HCT116 (cell line): ENCODE results near the gene MED15. TPM values are rescaled to one million over a fixed set of nuclear protein-coding genes. Genes with fewer than 3 reads are reported as not detected.

Source experiments
- ATAC-seq: fragments of 200-7000 bp; cut with Tn5 transposase; 2 replicates; pipeline ENCODE4 v1.9.1; 2020; ENCODE audit warnings: mild to moderate bottlenecking, moderate library complexity
- BruUV-seq: library from RNA; stranded (reverse); fragments of 400-500 nt; replicated peaks from 2 replicates; lab custom pipeline; 2021; lab: Mats Ljungman, UMichigan
- CTCF ChIA-PET: fragments of 300-600 bp; sonication (Branson Sonifier 250); formaldehyde crosslinking; loops from one replicate; lab custom pipeline; 2021; ENCODE audit warnings: antibody characterized with exemption; lab: Charles Lee
- POLR2A ChIA-PET: fragments of 300-600, 350-600 bp; sonication (Branson Sonifier 250); formaldehyde crosslinking; loops from one replicate; lab custom pipeline; 2021; ENCODE audit warnings: antibody characterized with exemption; lab: Charles Lee
- RAD21 ChIA-PET, 2 experiments: fragments of 300-600 bp; sonication (Branson Sonifier 250); formaldehyde crosslinking; loops; one replicate each; lab custom pipeline; 2023; ENCODE audit warnings: low total read pairs in 2 of 2; ENCODE audit not compliant: uncharacterized antibody in 2 of 2, unreplicated experiment in 2 of 2, low non-redundant PET in 1 of 2; lab: Charles Lee
- DNase-seq: peaks from one replicate; pipeline ENCODE4 v3.0.0-alpha.2; 2010; ENCODE audit warnings: low read depth, low spot score
- H2AFZ ChIP-seq: fragments of 200-600 bp; shearing (Covaris generic), sonication (generic); 2 replicates; pipeline ENCODE4 v1.6.1; 2017; ENCODE audit warnings: low read depth, mixed run types, mixed read lengths, antibody characterized with exemption, low read length; ENCODE audit not compliant: poor library complexity, severe bottlenecking
- H3K27ac ChIP-seq: 2 replicates; pipeline ENCODE4 v1.5.1; 2012; ENCODE audit warnings: low read depth, low read length
- H3K27me3 ChIP-seq: fragments of 200-600 bp; sonication (generic); 2 replicates; pipeline ENCODE4 v1.6.1; 2016; ENCODE audit warnings: mixed run types, low read length, mixed read lengths; ENCODE audit not compliant: insufficient read depth
- H3K36me3 ChIP-seq, 2 experiments: fragments of 200-500 bp in 1 of 2; fragments of 200-600 bp in 1 of 2; sonication (Bioruptor generic) in 1 of 2; sonication (generic) in 1 of 2; 2 replicates each; pipeline versions ENCODE4 v1.5.1 to v1.6.1; 2014 to 2016; ENCODE audit warnings: low read length in 2 of 2, inconsistent platforms in 1 of 2, mixed read lengths in 1 of 2, mixed run types in 1 of 2; ENCODE audit not compliant: insufficient read depth in 2 of 2, control insufficient read depth in 1 of 2
- H3K4me1 ChIP-seq, 2 experiments: fragments of 200-600 bp in 1 of 2; sonication (generic) in 1 of 2; 2 replicates each; pipeline versions ENCODE4 v1.5.1 to v1.6.1; 2012 to 2017; ENCODE audit warnings: low read length in 2 of 2, inconsistent platforms in 1 of 2, mild to moderate bottlenecking in 1 of 2, mixed read lengths in 1 of 2, mixed run types in 1 of 2, moderate library complexity in 1 of 2; ENCODE audit not compliant: insufficient read depth in 2 of 2, control insufficient read depth in 1 of 2
- H3K4me2 ChIP-seq: fragments of 200-600 bp; sonication (generic); 2 replicates; pipeline ENCODE4 v1.6.1; 2017; ENCODE audit warnings: mixed run types, low read length, mixed read lengths
- H3K4me3 ChIP-seq, 2 experiments: fragments of 200-600 bp in 1 of 2; sonication (generic) in 1 of 2; replicated peaks in 1 of 2; 2 replicates each; pipeline ENCODE4 v1.5.1; 2011 to 2016; ENCODE audit warnings: low read length in 2 of 2, control low read depth in 1 of 2, low read depth in 1 of 2, mild to moderate bottlenecking in 1 of 2, mixed read lengths in 1 of 2, mixed run types in 1 of 2
- H3K79me2 ChIP-seq: fragments of 200-600 bp; sonication (generic); 2 replicates; pipeline ENCODE4 v1.6.1; 2017; ENCODE audit warnings: mild to moderate bottlenecking, mixed run types, low read length, moderate library complexity, mixed read lengths; ENCODE audit not compliant: insufficient read depth
- H3K9ac ChIP-seq: fragments of 200-600 bp; sonication (generic); 2 replicates; pipeline ENCODE4 v1.6.1; 2016; ENCODE audit warnings: low read length, mixed read lengths
- H3K9me2 ChIP-seq: fragments of 200-600 bp; sonication (generic), shearing (Covaris generic); 2 replicates; pipeline ENCODE4 v1.6.1; 2017; ENCODE audit warnings: mixed run types, mild to moderate bottlenecking, moderate library complexity; ENCODE audit not compliant: insufficient read depth
- H3K9me3 ChIP-seq, 2 experiments: fragments of 200-500 bp in 1 of 2; fragments of 200-600 bp in 1 of 2; sonication (Bioruptor generic) in 1 of 2; sonication (generic) in 1 of 2; 2 replicates each; pipeline ENCODE4 v1.6.1; 2014 to 2017; ENCODE audit warnings: low read length in 2 of 2, mixed read lengths in 2 of 2, inconsistent platforms in 1 of 2, low read depth in 1 of 2, mild to moderate bottlenecking in 1 of 2, mixed run types in 1 of 2, moderate library complexity in 1 of 2; ENCODE audit not compliant: control insufficient read depth in 1 of 2, insufficient read depth in 1 of 2
- H4K20me1 ChIP-seq: fragments of 200-600 bp; sonication (generic), shearing (Covaris generic); 2 replicates; pipeline ENCODE4 v1.6.1; 2017; ENCODE audit warnings: mixed run types, mild to moderate bottlenecking, moderate library complexity; ENCODE audit not compliant: insufficient read depth
- CBX3 ChIP-seq: IDR thresholded peaks from 2 replicates; pipeline ENCODE4 v1.6.1; 2012; ENCODE audit warnings: low read depth
- CEBPB ChIP-seq: IDR thresholded peaks from 2 replicates; pipeline ENCODE4 v1.6.1; 2012; ENCODE audit warnings: low read depth
- EGR1 ChIP-seq: IDR thresholded peaks from 2 replicates; pipeline ENCODE4 v1.6.1; 2012; ENCODE audit warnings: low read depth
- EZH2 ChIP-seq: fragments of 200-600 bp; sonication (generic); IDR thresholded peaks from 2 replicates; pipeline ENCODE4 v1.6.1; 2017; ENCODE audit warnings: antibody characterized with exemption, mixed run types
- EZH2phosphoT487 ChIP-seq: fragments of 200-600 bp; IDR thresholded peaks from 2 replicates; pipeline ENCODE4 v1.6.1; 2018; ENCODE audit warnings: antibody characterized with exemption, borderline replicate concordance
- FOSL1 ChIP-seq: IDR thresholded peaks from 2 replicates; pipeline ENCODE4 v1.6.1; 2012; ENCODE audit warnings: low read depth
- JUND ChIP-seq: IDR thresholded peaks from 2 replicates; pipeline ENCODE4 v1.6.1; 2012
- MAX ChIP-seq: IDR thresholded peaks from 2 replicates; pipeline ENCODE4 v1.6.1; 2012
- POLR2A ChIP-seq: IDR thresholded peaks from 2 replicates; pipeline ENCODE4 v1.7.0; 2011; ENCODE audit warnings: borderline replicate concordance; ENCODE audit not compliant: insufficient read depth, insufficient read length; ENCODE audit errors: extremely low read depth
- POLR2AphosphoS5 ChIP-seq: IDR thresholded peaks from 2 replicates; pipeline ENCODE4 v1.6.1; 2011; ENCODE audit warnings: mild to moderate bottlenecking, low read depth, low read length, moderate library complexity
- REST ChIP-seq: IDR thresholded peaks from 2 replicates; pipeline ENCODE4 v1.6.1; 2012; ENCODE audit warnings: low read depth
- SIN3A ChIP-seq: IDR thresholded peaks from 2 replicates; pipeline ENCODE4 v1.6.1; 2012; ENCODE audit warnings: low read depth
- SP1 ChIP-seq: IDR thresholded peaks from 2 replicates; pipeline ENCODE4 v1.6.1; 2012; ENCODE audit warnings: low read depth
- ZFX ChIP-seq: fragments of 450-650 bp; IDR thresholded peaks from 2 replicates; pipeline ENCODE4 v1.6.1; 2017
- ZNF274 ChIP-seq: fragments of 200-500 bp; sonication (Bioruptor generic); IDR thresholded peaks from 2 replicates; pipeline ENCODE4 v1.6.1; 2014; ENCODE audit warnings: mild to moderate bottlenecking, low read depth, low read length, inconsistent platforms
- intact Hi-C: fragments of 100-400 bp; cut with micrococcal nuclease; formaldehyde crosslinking; loops from 2 replicates; pipeline ENCODE4 v1.10.0; 2022
- total RNA-seq: library from RNA; stranded (reverse); gene quantifications from one replicate; pipeline ENCODE4 v1.2.1, GENCODE V29; 2021; ENCODE audit not compliant: unreplicated experiment
- TF ChIP-seq, protein P1 (sequence below): IDR thresholded peaks from 2 replicates; pipeline ENCODE4 v1.6.1; 2011; ENCODE audit warnings: mild to moderate bottlenecking, low read length, moderate library complexity; ENCODE audit not compliant: insufficient replicate concordance; ENCODE audit errors: extremely low read depth
- TF ChIP-seq, protein P2 (sequence below): IDR thresholded peaks from 2 replicates; pipeline ENCODE4 v1.6.1; 2012

The MED15 gene
- total RNA-seq, 1 experiment from 2014 or later: 81.3 TPM

DNA sequence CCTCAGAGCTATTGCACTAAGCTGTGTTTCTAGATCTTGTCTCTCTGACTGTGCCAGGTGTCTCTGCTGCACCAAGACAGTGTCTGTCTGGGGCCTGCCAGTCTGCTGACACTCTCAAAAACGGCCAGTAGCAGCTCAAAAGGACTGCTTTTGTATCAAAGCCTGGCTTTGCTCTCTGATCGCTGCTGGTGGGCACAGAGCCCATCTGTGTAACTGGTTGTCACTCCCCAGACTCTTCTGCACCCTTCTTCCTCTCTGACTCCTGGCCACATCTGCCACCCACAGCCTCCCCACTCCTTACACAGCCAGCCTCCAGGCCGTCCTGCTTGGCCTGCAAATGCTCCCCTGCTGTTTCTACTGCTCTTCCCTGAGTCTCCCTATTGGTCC, 26.5 kb downstream of the MED15 start (continued):
- TF ChIP-seq POLR2AphosphoS5: no peak
- TF ChIP-seq FOSL1: no peak
- TF ChIP-seq, all 23 proteins: peak for 0

GRCh38 chr22:20536590-20537324, 29.3 kb downstream of the MED15 start:
- ChIA-PET RAD21 (no interaction called here), CTCF (no interaction called here)
- intact Hi-C loops: no loop called here
- BruUV-seq: no TSS peak
- DNase-seq (no peak), ATAC-seq (no peak)
- Histone ChIP-seq H3K9ac (no peak overlapping the region), H3K4me1 (peaks cover 9 to 30% of the 10 kb centered on the region in 2 experiments), H3K79me2 (peaks cover 78% of the 10 kb centered on the region), H3K4me2 (no peak overlapping the region)
- TF ChIP-seq SP1: no peak
- no peak for TF ChIP-seq JUND
- no peak for TF ChIP-seq EZH2
- no peak for TF ChIP-seq POLR2AphosphoS5
- no peak for TF ChIP-seq CBX3
- TF ChIP-seq FOSL1: no peak
- TF ChIP-seq MAX: no peak
- TF ChIP-seq SIN3A: no peak
- no peak for TF ChIP-seq ZFX
- no peak for TF ChIP-seq ZNF274
- TF ChIP-seq, protein P1, sequence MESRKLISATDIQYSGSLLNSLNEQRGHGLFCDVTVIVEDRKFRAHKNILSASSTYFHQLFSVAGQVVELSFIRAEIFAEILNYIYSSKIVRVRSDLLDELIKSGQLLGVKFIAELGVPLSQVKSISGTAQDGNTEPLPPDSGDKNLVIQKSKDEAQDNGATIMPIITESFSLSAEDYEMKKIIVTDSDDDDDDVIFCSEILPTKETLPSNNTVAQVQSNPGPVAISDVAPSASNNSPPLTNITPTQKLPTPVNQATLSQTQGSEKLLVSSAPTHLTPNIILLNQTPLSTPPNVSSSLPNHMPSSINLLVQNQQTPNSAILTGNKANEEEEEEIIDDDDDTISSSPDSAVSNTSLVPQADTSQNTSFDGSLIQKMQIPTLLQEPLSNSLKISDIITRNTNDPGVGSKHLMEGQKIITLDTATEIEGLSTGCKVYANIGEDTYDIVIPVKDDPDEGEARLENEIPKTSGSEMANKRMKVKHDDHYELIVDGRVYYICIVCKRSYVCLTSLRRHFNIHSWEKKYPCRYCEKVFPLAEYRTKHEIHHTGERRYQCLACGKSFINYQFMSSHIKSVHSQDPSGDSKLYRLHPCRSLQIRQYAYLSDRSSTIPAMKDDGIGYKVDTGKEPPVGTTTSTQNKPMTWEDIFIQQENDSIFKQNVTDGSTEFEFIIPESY: no peak
- no peak for TF ChIP-seq POLR2A
- no peak for TF ChIP-seq CEBPB
- TF ChIP-seq EZH2phosphoT487: no peak
- TF ChIP-seq EGR1: no peak
- TF ChIP-seq, protein P2, sequence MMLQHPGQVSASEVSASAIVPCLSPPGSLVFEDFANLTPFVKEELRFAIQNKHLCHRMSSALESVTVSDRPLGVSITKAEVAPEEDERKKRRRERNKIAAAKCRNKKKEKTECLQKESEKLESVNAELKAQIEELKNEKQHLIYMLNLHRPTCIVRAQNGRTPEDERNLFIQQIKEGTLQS: no peak
- TF ChIP-seq REST: no peak
- TF ChIP-seq, all 23 proteins: peak for 0
- no peak overlapping the region for H3K4me3 ChIP-seq
- H4K20me1 ChIP-seq: 0 out of 2 replicates have a peak, but pooled peaks cover 2% of the 10 kb centered on the region
- no peak overlapping the region for H3K27ac ChIP-seq
- H3K36me3 ChIP-seq: peaks cover 12 to 22% of the 10 kb centered on the region in 2 experiments
- H3K27me3 ChIP-seq: no peaks in the 10 kb centered on the region
- H3K9me2 ChIP-seq: no peaks in the 10 kb centered on the region
- no peaks in the 10 kb centered on the region for H3K9me3 ChIP-seq
- POLR2A ChIA-PET: no interaction called here
- H2AFZ ChIP-seq: no peak overlapping the region
